ENCODE measurements around the gene CSNK2A1.

GRCh38 chr20:454951-455350, 88.6 kb downstream of the CSNK2A1 start:
- TF ChIP-seq ATF3 (IDR thresholded peaks at IDR 0.05; ENCODE audit: insufficient read depth, low read depth, low read length) (no peak), POLR2A (IDR thresholded peaks at IDR 0.05; ENCODE audit: control extremely low read depth in 1 of 2, low read depth in 2 of 2, low read length in 2 of 2) (no peak), EZH2 (IDR thresholded peaks at IDR 0.05; ENCODE audit: low read depth, low read length, severe bottlenecking) (no peak), GABPA (IDR thresholded peaks at IDR 0.05; ENCODE audit: borderline replicate concordance, insufficient read depth, low read length) (no peak), GTF2F1 (IDR thresholded peaks at IDR 0.05; ENCODE audit: borderline replicate concordance, low read depth, low read length) (no peak)
- TF ChIP-seq, protein P1, sequence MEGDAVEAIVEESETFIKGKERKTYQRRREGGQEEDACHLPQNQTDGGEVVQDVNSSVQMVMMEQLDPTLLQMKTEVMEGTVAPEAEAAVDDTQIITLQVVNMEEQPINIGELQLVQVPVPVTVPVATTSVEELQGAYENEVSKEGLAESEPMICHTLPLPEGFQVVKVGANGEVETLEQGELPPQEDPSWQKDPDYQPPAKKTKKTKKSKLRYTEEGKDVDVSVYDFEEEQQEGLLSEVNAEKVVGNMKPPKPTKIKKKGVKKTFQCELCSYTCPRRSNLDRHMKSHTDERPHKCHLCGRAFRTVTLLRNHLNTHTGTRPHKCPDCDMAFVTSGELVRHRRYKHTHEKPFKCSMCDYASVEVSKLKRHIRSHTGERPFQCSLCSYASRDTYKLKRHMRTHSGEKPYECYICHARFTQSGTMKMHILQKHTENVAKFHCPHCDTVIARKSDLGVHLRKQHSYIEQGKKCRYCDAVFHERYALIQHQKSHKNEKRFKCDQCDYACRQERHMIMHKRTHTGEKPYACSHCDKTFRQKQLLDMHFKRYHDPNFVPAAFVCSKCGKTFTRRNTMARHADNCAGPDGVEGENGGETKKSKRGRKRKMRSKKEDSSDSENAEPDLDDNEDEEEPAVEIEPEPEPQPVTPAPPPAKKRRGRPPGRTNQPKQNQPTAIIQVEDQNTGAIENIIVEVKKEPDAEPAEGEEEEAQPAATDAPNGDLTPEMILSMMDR (IDR thresholded peaks at IDR 0.05; ENCODE audit: control extremely low read depth in 1 of 3, insufficient read depth in 1 of 3, low read depth in 1 of 3, low read length in 3 of 3), result no peak
- TF ChIP-seq, protein P2, sequence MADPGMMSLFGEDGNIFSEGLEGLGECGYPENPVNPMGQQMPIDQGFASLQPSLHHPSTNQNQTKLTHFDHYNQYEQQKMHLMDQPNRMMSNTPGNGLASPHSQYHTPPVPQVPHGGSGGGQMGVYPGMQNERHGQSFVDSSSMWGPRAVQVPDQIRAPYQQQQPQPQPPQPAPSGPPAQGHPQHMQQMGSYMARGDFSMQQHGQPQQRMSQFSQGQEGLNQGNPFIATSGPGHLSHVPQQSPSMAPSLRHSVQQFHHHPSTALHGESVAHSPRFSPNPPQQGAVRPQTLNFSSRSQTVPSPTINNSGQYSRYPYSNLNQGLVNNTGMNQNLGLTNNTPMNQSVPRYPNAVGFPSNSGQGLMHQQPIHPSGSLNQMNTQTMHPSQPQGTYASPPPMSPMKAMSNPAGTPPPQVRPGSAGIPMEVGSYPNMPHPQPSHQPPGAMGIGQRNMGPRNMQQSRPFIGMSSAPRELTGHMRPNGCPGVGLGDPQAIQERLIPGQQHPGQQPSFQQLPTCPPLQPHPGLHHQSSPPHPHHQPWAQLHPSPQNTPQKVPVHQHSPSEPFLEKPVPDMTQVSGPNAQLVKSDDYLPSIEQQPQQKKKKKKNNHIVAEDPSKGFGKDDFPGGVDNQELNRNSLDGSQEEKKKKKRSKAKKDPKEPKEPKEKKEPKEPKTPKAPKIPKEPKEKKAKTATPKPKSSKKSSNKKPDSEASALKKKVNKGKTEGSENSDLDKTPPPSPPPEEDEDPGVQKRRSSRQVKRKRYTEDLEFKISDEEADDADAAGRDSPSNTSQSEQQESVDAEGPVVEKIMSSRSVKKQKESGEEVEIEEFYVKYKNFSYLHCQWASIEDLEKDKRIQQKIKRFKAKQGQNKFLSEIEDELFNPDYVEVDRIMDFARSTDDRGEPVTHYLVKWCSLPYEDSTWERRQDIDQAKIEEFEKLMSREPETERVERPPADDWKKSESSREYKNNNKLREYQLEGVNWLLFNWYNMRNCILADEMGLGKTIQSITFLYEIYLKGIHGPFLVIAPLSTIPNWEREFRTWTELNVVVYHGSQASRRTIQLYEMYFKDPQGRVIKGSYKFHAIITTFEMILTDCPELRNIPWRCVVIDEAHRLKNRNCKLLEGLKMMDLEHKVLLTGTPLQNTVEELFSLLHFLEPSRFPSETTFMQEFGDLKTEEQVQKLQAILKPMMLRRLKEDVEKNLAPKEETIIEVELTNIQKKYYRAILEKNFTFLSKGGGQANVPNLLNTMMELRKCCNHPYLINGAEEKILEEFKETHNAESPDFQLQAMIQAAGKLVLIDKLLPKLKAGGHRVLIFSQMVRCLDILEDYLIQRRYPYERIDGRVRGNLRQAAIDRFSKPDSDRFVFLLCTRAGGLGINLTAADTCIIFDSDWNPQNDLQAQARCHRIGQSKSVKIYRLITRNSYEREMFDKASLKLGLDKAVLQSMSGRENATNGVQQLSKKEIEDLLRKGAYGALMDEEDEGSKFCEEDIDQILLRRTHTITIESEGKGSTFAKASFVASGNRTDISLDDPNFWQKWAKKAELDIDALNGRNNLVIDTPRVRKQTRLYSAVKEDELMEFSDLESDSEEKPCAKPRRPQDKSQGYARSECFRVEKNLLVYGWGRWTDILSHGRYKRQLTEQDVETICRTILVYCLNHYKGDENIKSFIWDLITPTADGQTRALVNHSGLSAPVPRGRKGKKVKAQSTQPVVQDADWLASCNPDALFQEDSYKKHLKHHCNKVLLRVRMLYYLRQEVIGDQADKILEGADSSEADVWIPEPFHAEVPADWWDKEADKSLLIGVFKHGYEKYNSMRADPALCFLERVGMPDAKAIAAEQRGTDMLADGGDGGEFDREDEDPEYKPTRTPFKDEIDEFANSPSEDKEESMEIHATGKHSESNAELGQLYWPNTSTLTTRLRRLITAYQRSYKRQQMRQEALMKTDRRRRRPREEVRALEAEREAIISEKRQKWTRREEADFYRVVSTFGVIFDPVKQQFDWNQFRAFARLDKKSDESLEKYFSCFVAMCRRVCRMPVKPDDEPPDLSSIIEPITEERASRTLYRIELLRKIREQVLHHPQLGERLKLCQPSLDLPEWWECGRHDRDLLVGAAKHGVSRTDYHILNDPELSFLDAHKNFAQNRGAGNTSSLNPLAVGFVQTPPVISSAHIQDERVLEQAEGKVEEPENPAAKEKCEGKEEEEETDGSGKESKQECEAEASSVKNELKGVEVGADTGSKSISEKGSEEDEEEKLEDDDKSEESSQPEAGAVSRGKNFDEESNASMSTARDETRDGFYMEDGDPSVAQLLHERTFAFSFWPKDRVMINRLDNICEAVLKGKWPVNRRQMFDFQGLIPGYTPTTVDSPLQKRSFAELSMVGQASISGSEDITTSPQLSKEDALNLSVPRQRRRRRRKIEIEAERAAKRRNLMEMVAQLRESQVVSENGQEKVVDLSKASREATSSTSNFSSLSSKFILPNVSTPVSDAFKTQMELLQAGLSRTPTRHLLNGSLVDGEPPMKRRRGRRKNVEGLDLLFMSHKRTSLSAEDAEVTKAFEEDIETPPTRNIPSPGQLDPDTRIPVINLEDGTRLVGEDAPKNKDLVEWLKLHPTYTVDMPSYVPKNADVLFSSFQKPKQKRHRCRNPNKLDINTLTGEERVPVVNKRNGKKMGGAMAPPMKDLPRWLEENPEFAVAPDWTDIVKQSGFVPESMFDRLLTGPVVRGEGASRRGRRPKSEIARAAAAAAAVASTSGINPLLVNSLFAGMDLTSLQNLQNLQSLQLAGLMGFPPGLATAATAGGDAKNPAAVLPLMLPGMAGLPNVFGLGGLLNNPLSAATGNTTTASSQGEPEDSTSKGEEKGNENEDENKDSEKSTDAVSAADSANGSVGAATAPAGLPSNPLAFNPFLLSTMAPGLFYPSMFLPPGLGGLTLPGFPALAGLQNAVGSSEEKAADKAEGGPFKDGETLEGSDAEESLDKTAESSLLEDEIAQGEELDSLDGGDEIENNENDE (IDR thresholded peaks at IDR 0.05; ENCODE audit: insufficient replicate concordance, low read length), result no peak

All from H1 (cell line).